ENCODE results near the gene PPP6R2. TPM values are rescaled to one million over a fixed set of nuclear protein-coding genes. Genes with fewer than 3 reads are reported as not detected.
A peak's percentile ranks its signal among the peaks of the same experiment; 100 is the strongest.
"Not testable (repeated sequence)": the region's sequence is repeated elsewhere in the genome, so short reads cannot be mapped to it uniquely, and the experiment has no call there.

The PPP6R2 gene
- total RNA-seq, 1 donor from 2014 or later = 71.7 TPM

GRCh38 chr22:50318698-50319411, 24.3 kb upstream of the PPP6R2 start:
- DNase-seq = no peak

GRCh38 chr22:50319503-50319951, 23.6 kb upstream of the PPP6R2 start:
- DNase-seq = no peak

GRCh38 chr22:50320116-50320515, 23.0 kb upstream of the PPP6R2 start:
- DNase-seq = no peak

GRCh38 chr22:50320671-50321325, 22.3 kb upstream of the PPP6R2 start:
- DNase-seq = no peak

- DNase-seq = not testable (repeated sequence)
These were observed 20.6 kb upstream of the PPP6R2 start for GRCh38 chr22:50322382-50323104.

GRCh38 chr22:50323900-50324299, 19.2 kb upstream of the PPP6R2 start:
- DNase-seq = no peak

- no peak for DNase-seq
These were observed 17.5 kb upstream of the PPP6R2 start for GRCh38 chr22:50325444-50326224.

GRCh38 chr22:50326225-50326955, 16.7 kb upstream of the PPP6R2 start:
- DNase-seq = no peak

- DNase-seq = peak; percentile 76
These were observed 16.0 kb upstream of the PPP6R2 start, which contains the start of gene DENND6B for GRCh38 chr22:50326956-50327710. DENND6B (minus strand) TSS chr22:50327012; CDS start chr22:50326988, 24 bp downstream.

- DNase-seq = no peak
These were observed 15.5 kb upstream of the PPP6R2 start for GRCh38 chr22:50327711-50328019.

GRCh38 chr22:50329236-50329635, 13.9 kb upstream of the PPP6R2 start:
- DNase-seq = no peak

GRCh38 chr22:50334433-50334832, 8.7 kb upstream of the PPP6R2 start:
- DNase-seq = not testable (repeated sequence)

GRCh38 chr22:50337262-50338041, 5.7 kb upstream of the PPP6R2 start:
- DNase-seq = no peak

GRCh38 chr22:50338042-50338573, 5.0 kb upstream of the PPP6R2 start:
- no peak for DNase-seq

- no peak for DNase-seq
These were observed 4.2 kb upstream of the PPP6R2 start for GRCh38 chr22:50338860-50339462.

GRCh38 chr22:50339945-50340879, 2.9 kb upstream of the PPP6R2 start:
- DNase-seq = no peak

- peak; percentile 71 for DNase-seq
These were observed 1.0 kb upstream of the PPP6R2 start for GRCh38 chr22:50341977-50342650.

GRCh38 chr22:50343541-50343935, 411 bp downstream of the PPP6R2 start:
- DNase-seq = no peak
